MCF 10A (cell line): ENCODE data around the gene FSTL1. TPM values are rescaled to one million over a fixed set of nuclear protein-coding genes. Genes with fewer than 3 reads are reported as not detected.

Experiments
- BruUV-seq: library from RNA; stranded (reverse); fragments of 400-500 nt; replicated peaks from 2 replicates; lab custom pipeline; 2021; lab: Mats Ljungman, UMichigan
- CTCF ChIA-PET: fragments of 300-600 bp; sonication (Branson Sonifier 250); formaldehyde crosslinking; extraction: SDS; loops from one replicate; lab custom pipeline; 2021; ENCODE audit warnings: antibody characterized with exemption, inconsistent platforms; lab: Yijun Ruan, JAX
- POLR2A ChIA-PET: fragments of 300-600, 350-650 bp; sonication (Branson Sonifier 250); formaldehyde crosslinking; extraction: SDS; loops from one replicate; lab custom pipeline; 2020; ENCODE audit warnings: antibody characterized with exemption, inconsistent platforms; lab: Yijun Ruan, JAX
- DNase-seq: peaks from one replicate; pipeline ENCODE4 v3.0.0-alpha.2; 2018; ENCODE audit not compliant: unreplicated experiment
- H3K27ac Mint-ChIP-seq: one replicate; pipeline ENCODE4 v1.8.0; 2022; ENCODE audit warnings: mild to moderate bottlenecking, low read depth, mixed read lengths; ENCODE audit not compliant: unreplicated experiment
- H3K27me3 Mint-ChIP-seq: one replicate; pipeline ENCODE4 v1.8.0; 2022; ENCODE audit warnings: mixed read lengths; ENCODE audit not compliant: insufficient read depth, unreplicated experiment
- H3K36me3 Mint-ChIP-seq: one replicate; pipeline ENCODE4 v1.8.0; 2022; ENCODE audit warnings: mild to moderate bottlenecking, moderate library complexity, mixed read lengths; ENCODE audit not compliant: insufficient read depth, unreplicated experiment
- H3K4me1 Mint-ChIP-seq: one replicate; pipeline ENCODE4 v1.8.0; 2022; ENCODE audit warnings: mixed read lengths; ENCODE audit not compliant: insufficient read depth, unreplicated experiment
- H3K4me3 Mint-ChIP-seq: one replicate; pipeline ENCODE4 v1.8.0; 2022; ENCODE audit warnings: mild to moderate bottlenecking, moderate library complexity, mixed read lengths; ENCODE audit not compliant: unreplicated experiment
- H3K9me3 Mint-ChIP-seq: one replicate; pipeline ENCODE4 v1.8.0; 2022; ENCODE audit warnings: mixed read lengths; ENCODE audit not compliant: unreplicated experiment
- CTCF ChIP-seq: fragments of 200-600 bp; IDR thresholded peaks from one replicate; pipeline ENCODE4 v1.8.0; 2022; ENCODE audit warnings: antibody characterized with exemption, mild to moderate bottlenecking; ENCODE audit not compliant: unreplicated experiment
- intact Hi-C: fragments of 100-400 bp; cut with micrococcal nuclease; formaldehyde crosslinking; loops from 2 replicates; pipeline ENCODE4 v1.14.1; 2022
- total RNA-seq: library from RNA; stranded (reverse); gene quantifications from 2 replicates; pipeline ENCODE4 v1.2.3, GENCODE V29; 2022

Gene FSTL1
- total RNA-seq, 1 experiment from 2014 or later: 56.4 TPM

GRCh38 chr3:120410116-120410515, 40.7 kb downstream of the FSTL1 start:
- Mint-ChIP-seq H3K9me3 (no peaks in the 10 kb centered on the region), H3K36me3 (peaks cover 9% of the 10 kb centered on the region), H3K4me1 (no peaks in the 10 kb centered on the region), H3K27me3 (no peaks in the 10 kb centered on the region), H3K4me3 (no peak overlapping the region), H3K27ac (no peak overlapping the region)
- no peak for TF ChIP-seq CTCF
- ChIA-PET POLR2A (no interaction called here), CTCF (interaction anchor here (0.6 to 5.8 kb wide), 9 partner anchors 7 to 1489 kb away, joined by 3 to 43 read pairs (median 3); no protein-coding TSS in a partner anchor)
- intact Hi-C loops: no loop called here
- no peak for DNase-seq
- BruUV-seq: no TSS peak

- BruUV-seq: no TSS peak
- ChIA-PET CTCF (interaction anchor here (0.7 to 5.8 kb wide), 3 partner anchors 10 to 151 kb away, joined by 3 to 43 read pairs (median 4); no protein-coding TSS in a partner anchor), POLR2A (no interaction called here)
- no peak for TF ChIP-seq CTCF
- Mint-ChIP-seq H3K36me3 (peaks cover 29% of the 10 kb centered on the region), H3K27me3 (no peaks in the 10 kb centered on the region), H3K27ac (no peak overlapping the region), H3K4me1 (no peaks in the 10 kb centered on the region), H3K4me3 (no peak overlapping the region), H3K9me3 (no peaks in the 10 kb centered on the region)
- DNase-seq: no peak
- intact Hi-C loops: no loop called here
Observed at GRCh38 chr3:120407508-120408287, 43.1 kb downstream of the FSTL1 start.

- intact Hi-C loops: no loop called here
- Mint-ChIP-seq H3K4me3 (no peak overlapping the region), H3K36me3 (peaks cover 44% of the 10 kb centered on the region), H3K27me3 (no peaks in the 10 kb centered on the region), H3K4me1 (no peaks in the 10 kb centered on the region), H3K27ac (no peak overlapping the region), H3K9me3 (no peaks in the 10 kb centered on the region)
- DNase-seq: no peak
- ChIA-PET CTCF (interaction anchor here (0.7 to 5.8 kb wide), 3 partner anchors 13 to 524 kb away, joined by 3 to 43 read pairs (median 6); no protein-coding TSS in a partner anchor), POLR2A (no interaction called here)
- no peak for TF ChIP-seq CTCF
- BruUV-seq: no TSS peak
Observed at GRCh38 chr3:120404876-120405275, 45.9 kb downstream of the FSTL1 start.

- ChIA-PET POLR2A (no interaction called here), CTCF (interaction anchor here (1.4 to 2.1 kb wide), 2 partner anchors 14 to 158 kb away, joined by 4 to 7 read pairs; no protein-coding TSS in a partner anchor)
- DNase-seq: no peak
- Mint-ChIP-seq H3K27me3 (no peaks in the 10 kb centered on the region), H3K27ac (no peak overlapping the region), H3K36me3 (peaks cover 52% of the 10 kb centered on the region), H3K9me3 (no peaks in the 10 kb centered on the region), H3K4me3 (no peak overlapping the region), H3K4me1 (no peaks in the 10 kb centered on the region)
- BruUV-seq: no TSS peak
- intact Hi-C loops: no loop called here
- TF ChIP-seq CTCF: no peak
Observed at GRCh38 chr3:120402257-120402656, 48.5 kb downstream of the FSTL1 start.
